Heart left ventricle (tissue), 13 donors: ENCODE data around the gene PPP1R7.

Experiments used
- CTCF ChIP-seq, 12 donors: fragments of 200-600 bp; sonication (generic) in 4 of 12; IDR thresholded peaks; one replicate each; pipeline versions ENCODE4 v1.5.0 to v1.8.0; 2018 to 2022; ENCODE audit warnings: antibody characterized with exemption in 12 of 12, mild to moderate bottlenecking in 5 of 12
- POLR2A ChIP-seq, 2 donors: fragments of 450-650 bp; IDR thresholded peaks; one replicate each; pipeline ENCODE4 v1.6.1; 2017; ENCODE audit warnings: antibody characterized with exemption in 2 of 2, mild to moderate bottlenecking in 2 of 2, moderate library complexity in 2 of 2
- donor health status: ischemic (EF 13 %, LVEDD 7.1; RV severe dilation, severe dysfunction).
- donor health status: DM: no; HTN: yes; CAD: no.
- donor health status: DM: no; HTN: no; CAD: no.
- donor health status: ischemic (EF 25% LVEDD 6.9; RV normal size, moderate dysfunction).
- donor health status: ischemic (EF 25% LVEDD 5.7; RV mildly dilated, moderate dysfunction).
- donor health status: ischemic (EF 35%, LVEDD 5.7; RV mildly dilated, moderate dysfunction).
- donor health status: nonischemic (EF 11% LVEDD 7.7; RV severe dilation, severe dysfunction).
- donor health status: DM: yes; HTN: yes; CAD: no.
- donor health status: PGD.
- donor health status: ischemic (EF 29% LVEDD 5.4; RV normal size, mild dysfunction).
- donor health status: nonischemic (EF 23%, LVEDD 6.1; RV moderate dilation, normal function).

GRCh38 chr2:241105641-241106040 lies 44.6 kb upstream of the PPP1R7 start:
- TF ChIP-seq CTCF (IDR thresholded peaks at IDR 0.05) (no peak), POLR2A (IDR thresholded peaks at IDR 0.05) (no peak)
